Measurements from ENCODE around the gene IGLL5. TPM values are rescaled to one million over a fixed set of nuclear protein-coding genes. Genes with fewer than 3 reads are reported as not detected.

IGLL5 gene
- total RNA-seq, 1 donor from 2014 or later = 0.47 TPM

DNA sequence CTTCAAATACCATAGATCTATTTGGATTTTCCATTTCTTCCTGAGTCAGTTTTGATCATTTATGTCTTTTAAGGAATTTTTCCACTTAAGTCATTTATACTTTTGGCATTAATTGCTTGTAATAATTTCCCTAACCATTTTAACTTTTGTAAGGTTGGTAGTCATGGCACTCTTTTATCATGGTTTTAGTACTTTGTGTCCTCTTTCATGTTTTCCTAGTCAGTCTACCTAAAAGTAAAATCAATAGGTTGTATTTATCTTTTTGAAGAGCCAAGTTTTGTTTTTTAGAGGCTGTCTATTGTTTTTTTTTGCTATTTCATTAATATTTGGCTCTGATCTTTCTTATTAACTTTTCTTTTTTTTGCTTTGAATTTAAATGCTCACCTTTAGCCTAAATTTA lies 45.5 kb upstream of the IGLL5 start:
- H3K4me3 ChIP-seq = no peak overlapping the region
- TF ChIP-seq, protein P1, sequence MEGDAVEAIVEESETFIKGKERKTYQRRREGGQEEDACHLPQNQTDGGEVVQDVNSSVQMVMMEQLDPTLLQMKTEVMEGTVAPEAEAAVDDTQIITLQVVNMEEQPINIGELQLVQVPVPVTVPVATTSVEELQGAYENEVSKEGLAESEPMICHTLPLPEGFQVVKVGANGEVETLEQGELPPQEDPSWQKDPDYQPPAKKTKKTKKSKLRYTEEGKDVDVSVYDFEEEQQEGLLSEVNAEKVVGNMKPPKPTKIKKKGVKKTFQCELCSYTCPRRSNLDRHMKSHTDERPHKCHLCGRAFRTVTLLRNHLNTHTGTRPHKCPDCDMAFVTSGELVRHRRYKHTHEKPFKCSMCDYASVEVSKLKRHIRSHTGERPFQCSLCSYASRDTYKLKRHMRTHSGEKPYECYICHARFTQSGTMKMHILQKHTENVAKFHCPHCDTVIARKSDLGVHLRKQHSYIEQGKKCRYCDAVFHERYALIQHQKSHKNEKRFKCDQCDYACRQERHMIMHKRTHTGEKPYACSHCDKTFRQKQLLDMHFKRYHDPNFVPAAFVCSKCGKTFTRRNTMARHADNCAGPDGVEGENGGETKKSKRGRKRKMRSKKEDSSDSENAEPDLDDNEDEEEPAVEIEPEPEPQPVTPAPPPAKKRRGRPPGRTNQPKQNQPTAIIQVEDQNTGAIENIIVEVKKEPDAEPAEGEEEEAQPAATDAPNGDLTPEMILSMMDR (IDR thresholded peaks at IDR 0.05; ENCODE audit: borderline replicate concordance) = no peak
- no peak overlapping the region for H3K27ac ChIP-seq (replicated peaks)
- H3K36me3 ChIP-seq = no peaks in the 10 kb centered on the region
- DNase-seq = no peak
- no peaks in the 10 kb centered on the region for H3K4me1 ChIP-seq
- H3K27me3 ChIP-seq (ENCODE audit: low read depth) = peaks cover 25% of the 10 kb centered on the region
- intact Hi-C loops (cut with micrococcal nuclease) = no loop called here
- peaks cover 15% of the 10 kb centered on the region for H3K9me3 ChIP-seq (replicated peaks)

DNA sequence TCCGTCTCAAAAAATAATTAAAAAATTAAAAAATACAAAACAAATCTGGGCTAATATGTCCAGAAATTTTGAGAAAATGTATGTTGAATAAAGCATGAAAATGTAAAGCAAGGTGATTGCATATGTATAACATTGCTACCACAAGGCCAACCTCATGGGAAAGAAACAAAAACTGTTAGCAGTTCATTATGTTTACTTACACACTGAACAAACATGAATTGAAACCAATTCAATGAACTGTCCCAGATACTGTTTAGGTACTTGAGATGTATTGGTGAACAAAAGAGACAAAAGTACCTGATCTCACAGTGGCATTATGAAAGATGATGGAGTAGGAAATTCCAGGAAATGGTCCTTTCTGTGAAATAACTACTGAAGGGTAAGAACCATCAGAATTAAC lies 43.8 kb upstream of the IGLL5 start:
- Histone ChIP-seq H3K36me3 (no peaks in the 10 kb centered on the region), H3K9me3 (replicated peaks) (peaks cover 15% of the 10 kb centered on the region), H3K4me1 (no peaks in the 10 kb centered on the region), H3K27ac (replicated peaks) (no peak overlapping the region), H3K27me3 (ENCODE audit: low read depth) (peaks cover 22% of the 10 kb centered on the region), H3K4me3 (no peak overlapping the region)
- intact Hi-C loops (cut with micrococcal nuclease) = no loop called here
- DNase-seq = no peak
- TF ChIP-seq, protein P1 (IDR thresholded peaks at IDR 0.05; ENCODE audit: borderline replicate concordance) = no peak

DNA sequence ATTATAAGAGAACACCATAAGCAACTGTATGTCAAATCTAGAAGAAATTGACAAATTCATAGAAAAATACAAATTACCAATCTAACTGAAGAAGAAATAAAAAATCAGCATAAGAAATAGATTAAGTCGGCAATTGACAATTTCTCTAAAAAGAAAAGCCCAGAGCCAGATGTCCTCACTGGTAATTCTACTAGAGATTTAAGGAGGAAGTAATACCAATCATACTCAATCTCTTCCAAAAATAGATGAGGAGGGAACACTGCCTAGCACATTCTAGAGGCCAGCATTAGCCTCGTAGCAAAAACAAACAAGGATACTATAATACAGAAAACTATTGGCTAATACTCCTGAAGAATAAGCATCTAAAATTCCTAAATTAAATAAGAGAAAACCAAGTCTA lies 40.4 kb upstream of the IGLL5 start:
- Histone ChIP-seq H3K27ac (replicated peaks) (no peak overlapping the region), H3K4me3 (no peak overlapping the region), H3K36me3 (no peaks in the 10 kb centered on the region), H3K27me3 (ENCODE audit: low read depth) (peaks cover 43% of the 10 kb centered on the region), H3K4me1 (no peaks in the 10 kb centered on the region), H3K9me3 (replicated peaks) (peaks cover 2% of the 10 kb centered on the region)
- no peak for DNase-seq
- TF ChIP-seq, protein P1 (IDR thresholded peaks at IDR 0.05; ENCODE audit: borderline replicate concordance) = no peak
- intact Hi-C loops (cut with micrococcal nuclease) = no loop called here

DNA sequence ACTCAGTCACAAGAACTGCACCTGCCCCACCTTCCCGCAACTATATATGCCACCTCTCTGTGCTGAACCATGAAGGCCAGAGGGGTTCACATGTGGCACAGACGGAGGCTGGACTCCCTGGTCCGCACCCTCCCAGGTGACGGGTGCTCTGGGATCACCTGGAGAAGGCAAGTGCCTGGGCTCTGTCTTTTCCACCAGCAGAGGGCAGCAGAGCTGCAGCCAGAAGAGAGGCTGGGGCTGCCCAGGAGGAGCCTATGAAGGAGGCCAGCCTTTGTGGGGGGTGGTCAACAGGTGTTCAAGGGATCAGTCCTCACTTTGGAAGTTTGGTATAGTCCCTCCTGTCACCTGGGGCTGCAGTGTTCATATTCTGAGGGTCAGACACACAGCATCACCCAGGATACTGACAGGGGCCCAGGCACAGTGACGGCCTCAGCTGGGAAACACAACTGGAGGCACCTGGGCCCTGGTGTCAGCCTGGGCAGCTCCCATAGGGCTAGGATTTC lies 39.2 kb upstream of the IGLL5 start:
- Histone ChIP-seq H3K27ac (replicated peaks) (no peak overlapping the region), H3K4me1 (no peaks in the 10 kb centered on the region), H3K9me3 (replicated peaks) (no peaks in the 10 kb centered on the region), H3K4me3 (no peak overlapping the region), H3K36me3 (no peaks in the 10 kb centered on the region), H3K27me3 (ENCODE audit: low read depth) (peaks cover 55% of the 10 kb centered on the region)
- intact Hi-C loops (cut with micrococcal nuclease) = no loop called here
- peak; percentile 58 for DNase-seq
- TF ChIP-seq, protein P1 (IDR thresholded peaks at IDR 0.05; ENCODE audit: borderline replicate concordance) = peak; percentile 94

DNA sequence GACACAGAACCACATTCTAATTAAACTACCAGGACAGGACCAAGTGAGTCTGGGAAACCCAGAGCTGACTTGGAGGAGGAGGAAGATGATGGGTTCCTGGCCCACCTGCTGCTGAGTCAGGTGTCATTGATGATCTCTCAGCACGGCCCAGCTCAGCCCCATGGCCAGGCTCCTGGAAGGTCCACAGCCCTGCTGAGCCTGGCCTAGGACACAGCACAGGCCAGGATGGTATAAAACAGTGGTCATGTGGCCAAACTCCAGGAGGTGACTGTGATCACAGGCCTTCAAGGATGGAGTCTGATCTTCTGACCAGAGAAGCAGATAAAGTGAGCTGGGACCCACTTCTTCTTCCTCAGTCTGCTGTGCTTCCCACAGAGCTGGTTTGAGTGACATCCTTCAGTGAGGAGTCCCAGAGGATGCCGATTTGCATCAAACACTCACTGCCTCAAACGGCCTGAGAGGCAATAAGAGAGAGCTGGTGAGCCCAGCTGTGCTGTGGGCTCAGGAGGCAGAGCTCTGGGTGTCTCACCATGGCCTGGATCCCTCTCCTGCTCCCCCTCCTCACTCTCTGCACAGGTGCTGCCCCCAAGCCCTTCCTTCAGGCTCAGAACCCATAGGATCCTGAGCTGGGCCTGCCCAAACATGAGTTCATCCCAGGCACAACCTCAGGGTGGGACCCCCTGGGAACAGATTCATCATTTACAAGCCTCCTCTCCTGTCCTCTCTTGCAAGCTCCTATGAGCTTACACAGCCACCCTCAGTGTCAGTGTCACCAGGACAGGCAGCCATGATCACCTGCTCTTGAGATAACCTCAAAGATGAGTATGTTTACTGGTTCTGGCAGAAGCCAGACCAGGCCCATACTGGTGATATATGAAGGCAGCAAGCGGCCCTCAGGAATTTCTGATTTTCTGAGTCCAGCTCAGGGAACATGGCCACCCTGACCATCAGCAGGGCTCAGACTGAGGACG lies 37.7 kb upstream of the IGLL5 start:
- intact Hi-C loops (cut with micrococcal nuclease) = no loop called here
- TF ChIP-seq, protein P1 (IDR thresholded peaks at IDR 0.05; ENCODE audit: borderline replicate concordance) = no peak
- H3K4me1 ChIP-seq = no peaks in the 10 kb centered on the region

More for the DNA sequence above, 37.7 kb upstream of the IGLL5 start:
- H3K36me3 ChIP-seq = no peaks in the 10 kb centered on the region
- no peak overlapping the region for H3K4me3 ChIP-seq
- no peak overlapping the region for H3K27ac ChIP-seq (replicated peaks)
- H3K27me3 ChIP-seq (ENCODE audit: low read depth) = peaks cover 70% of the 10 kb centered on the region
- no peak for DNase-seq
- H3K9me3 ChIP-seq (replicated peaks) = no peaks in the 10 kb centered on the region
